ENCODE measurements around the gene ARPC4. TPM values are rescaled to one million over a fixed set of nuclear protein-coding genes. Genes with fewer than 3 reads are reported as not detected.

ARPC4 gene
- total and polyA plus RNA-seq, 10 of the 15 experiments (the other 5 are each of a cell fraction or from before 2014, with no cell fraction given) = 42.0 to 354 (median 268) TPM

GRCh38 chr3:9779721-9780457, 13.0 kb upstream of the ARPC4 start (continued):
- TF ChIP-seq MLLT1 (IDR thresholded peaks at IDR 0.05) (peak; percentile 67; the same call in 1 of the 2 replicates), SMAD1 (IDR thresholded peaks at IDR 0.05; ENCODE audit: low read depth, partially characterized antibody) (no peak), FOS (IDR thresholded peaks at IDR 0.05; ENCODE audit: borderline replicate concordance, extremely low read depth, insufficient read length) (no peak), ATF2 (IDR thresholded peaks at IDR 0.05; ENCODE audit: low read length) (peak; percentile 44; the same call in 1 of the 2 replicates), ZSCAN29 (IDR thresholded peaks at IDR 0.05) (no peak), ATF3 (IDR thresholded peaks at IDR 0.05; ENCODE audit: borderline replicate concordance, extremely low read depth, low read depth, low read length) (no peak), LARP7 (IDR thresholded peaks at IDR 0.05) (peak; percentile 41; the same call in 1 of the 2 replicates), RBBP5 (conservative IDR thresholded peaks at IDR 0.05) (no peak), KDM1A (IDR thresholded peaks at IDR 0.05; ENCODE audit: borderline replicate concordance) (no peak), RUNX3 (IDR thresholded peaks at IDR 0.05; ENCODE audit: low read length) (peak; percentile 98), TAF1 (IDR thresholded peaks at IDR 0.05; ENCODE audit: borderline replicate concordance, low read depth, low read length) (no peak), CUX1 (IDR thresholded peaks at IDR 0.05; ENCODE audit: insufficient replicate concordance, low read depth, low read length) (no peak)
- TF ChIP-seq, protein P1, sequence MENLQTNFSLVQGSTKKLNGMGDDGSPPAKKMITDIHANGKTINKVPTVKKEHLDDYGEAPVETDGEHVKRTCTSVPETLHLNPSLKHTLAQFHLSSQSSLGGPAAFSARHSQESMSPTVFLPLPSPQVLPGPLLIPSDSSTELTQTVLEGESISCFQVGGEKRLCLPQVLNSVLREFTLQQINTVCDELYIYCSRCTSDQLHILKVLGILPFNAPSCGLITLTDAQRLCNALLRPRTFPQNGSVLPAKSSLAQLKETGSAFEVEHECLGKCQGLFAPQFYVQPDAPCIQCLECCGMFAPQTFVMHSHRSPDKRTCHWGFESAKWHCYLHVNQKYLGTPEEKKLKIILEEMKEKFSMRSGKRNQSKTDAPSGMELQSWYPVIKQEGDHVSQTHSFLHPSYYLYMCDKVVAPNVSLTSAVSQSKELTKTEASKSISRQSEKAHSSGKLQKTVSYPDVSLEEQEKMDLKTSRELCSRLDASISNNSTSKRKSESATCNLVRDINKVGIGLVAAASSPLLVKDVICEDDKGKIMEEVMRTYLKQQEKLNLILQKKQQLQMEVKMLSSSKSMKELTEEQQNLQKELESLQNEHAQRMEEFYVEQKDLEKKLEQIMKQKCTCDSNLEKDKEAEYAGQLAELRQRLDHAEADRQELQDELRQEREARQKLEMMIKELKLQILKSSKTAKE (IDR thresholded peaks at IDR 0.05; ENCODE audit: low read depth, poor library complexity, severe bottlenecking) = peak; percentile 65
- TF ChIP-seq, protein P2, sequence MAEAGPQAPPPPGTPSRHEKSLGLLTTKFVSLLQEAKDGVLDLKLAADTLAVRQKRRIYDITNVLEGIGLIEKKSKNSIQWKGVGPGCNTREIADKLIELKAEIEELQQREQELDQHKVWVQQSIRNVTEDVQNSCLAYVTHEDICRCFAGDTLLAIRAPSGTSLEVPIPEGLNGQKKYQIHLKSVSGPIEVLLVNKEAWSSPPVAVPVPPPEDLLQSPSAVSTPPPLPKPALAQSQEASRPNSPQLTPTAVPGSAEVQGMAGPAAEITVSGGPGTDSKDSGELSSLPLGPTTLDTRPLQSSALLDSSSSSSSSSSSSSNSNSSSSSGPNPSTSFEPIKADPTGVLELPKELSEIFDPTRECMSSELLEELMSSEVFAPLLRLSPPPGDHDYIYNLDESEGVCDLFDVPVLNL (IDR thresholded peaks at IDR 0.05; ENCODE audit: low read depth, low read length) = no peak
- TF ChIP-seq, protein P3, sequence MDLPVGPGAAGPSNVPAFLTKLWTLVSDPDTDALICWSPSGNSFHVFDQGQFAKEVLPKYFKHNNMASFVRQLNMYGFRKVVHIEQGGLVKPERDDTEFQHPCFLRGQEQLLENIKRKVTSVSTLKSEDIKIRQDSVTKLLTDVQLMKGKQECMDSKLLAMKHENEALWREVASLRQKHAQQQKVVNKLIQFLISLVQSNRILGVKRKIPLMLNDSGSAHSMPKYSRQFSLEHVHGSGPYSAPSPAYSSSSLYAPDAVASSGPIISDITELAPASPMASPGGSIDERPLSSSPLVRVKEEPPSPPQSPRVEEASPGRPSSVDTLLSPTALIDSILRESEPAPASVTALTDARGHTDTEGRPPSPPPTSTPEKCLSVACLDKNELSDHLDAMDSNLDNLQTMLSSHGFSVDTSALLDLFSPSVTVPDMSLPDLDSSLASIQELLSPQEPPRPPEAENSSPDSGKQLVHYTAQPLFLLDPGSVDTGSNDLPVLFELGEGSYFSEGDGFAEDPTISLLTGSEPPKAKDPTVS (IDR thresholded peaks at IDR 0.05; ENCODE audit: low read depth, low read length) = no peak
